Natural killer cell (primary cell): ENCODE measurements around the gene ANKFY1. TPM values are rescaled to one million over a fixed set of nuclear protein-coding genes. Genes with fewer than 3 reads are reported as not detected.

ENCODE experiments used
- ATAC-seq, 3 donors: fragments of 150-1000 bp in 2 of 3; fragments of 200-7000 bp in 1 of 3; cut with Tn5 transposase; 1 replicate in 1 of 3; 2 replicates in 2 of 3; pipeline ENCODE4 v1.10.0; 2021; ENCODE audit warnings: mild to moderate bottlenecking in 2 of 3, moderate library complexity in 2 of 3
- DNase-seq, 2 donors: peaks; one replicate each; pipeline versions ENCODE4 v3.0.0 to v3.0.0-alpha.2; 2013 to 2021; ENCODE audit warnings: mixed read lengths in 1 of 2
- H3K27ac ChIP-seq: one replicate; pipeline ENCODE4 v1.5.1; 2013; ENCODE audit warnings: mild to moderate bottlenecking, low read length
- H3K27me3 ChIP-seq: one replicate; pipeline ENCODE4 v1.6.1; 2013; ENCODE audit warnings: low read length; ENCODE audit not compliant: control insufficient read depth, insufficient read depth
- H3K36me3 ChIP-seq: one replicate; pipeline ENCODE4 v1.6.1; 2013; ENCODE audit warnings: low read length; ENCODE audit not compliant: control insufficient read depth, insufficient read depth
- H3K4me1 ChIP-seq: one replicate; pipeline ENCODE4 v1.6.1; 2013; ENCODE audit warnings: low read length; ENCODE audit not compliant: control insufficient read depth, insufficient read depth
- H3K4me3 ChIP-seq: one replicate; pipeline ENCODE4 v1.5.1; 2013; ENCODE audit warnings: low read length
- H3K9me3 ChIP-seq: one replicate; pipeline ENCODE4 v1.6.1; 2013; ENCODE audit warnings: low read length; ENCODE audit not compliant: control insufficient read depth, insufficient read depth
- H3K27ac Mint-ChIP-seq, 2 donors: one replicate each; pipeline ENCODE4 v1.8.0; 2022; ENCODE audit warnings: mild to moderate bottlenecking in 2 of 2, mixed read lengths in 2 of 2, moderate library complexity in 1 of 2
- H3K27me3 Mint-ChIP-seq, 2 donors: one replicate each; pipeline ENCODE4 v1.8.0; 2022; ENCODE audit warnings: low read depth in 2 of 2, mixed read lengths in 2 of 2
- H3K36me3 Mint-ChIP-seq: one replicate; pipeline ENCODE4 v1.8.0; 2022; ENCODE audit warnings: mixed read lengths
- H3K4me1 Mint-ChIP-seq, 2 donors: one replicate each; pipeline ENCODE4 v1.8.0; 2022; ENCODE audit warnings: mixed read lengths in 2 of 2
- H3K4me3 Mint-ChIP-seq: one replicate; pipeline ENCODE4 v1.8.0; 2022; ENCODE audit warnings: mild to moderate bottlenecking, moderate library complexity, mixed read lengths
- H3K9me3 Mint-ChIP-seq, 2 donors: one replicate each; pipeline ENCODE4 v1.8.0; 2022; ENCODE audit warnings: mixed read lengths in 2 of 2
- CTCF ChIP-seq: fragments of 200-600 bp; IDR thresholded peaks from one replicate; pipeline ENCODE4 v1.8.0; 2022; ENCODE audit warnings: antibody characterized with exemption
- WGBS: methylation state at CpG from one replicate; pipeline ENCODE4 v1.1.7; 2013; ENCODE audit warnings: missing lambda C conversion rate; ENCODE audit not compliant: insufficient coverage; 5-methylcytosine and 5-hydroxymethylcytosine counted together
- intact Hi-C: fragments of 100-400 bp; cut with micrococcal nuclease; formaldehyde crosslinking; loops from one replicate; pipeline ENCODE4 v1.14.2; 2022
- total RNA-seq, 4 donors: library from RNA; stranded (reverse); fragments of 120-200 nt in 1 of 4; gene quantifications; one replicate each; pipeline versions ENCODE4 v1.2.3 to v1.2.4, GENCODE V29; 2013 to 2022

ANKFY1 gene
- total RNA-seq, 3 donors from 2014 or later (not counting 1 experiment from before 2014, with no cell fraction given), result 58.4 to 72.4 (median 68.8) TPM

GRCh38 chr17:4248504-4249277, 15.1 kb downstream of the ANKFY1 start:
- peaks cover 4% of the 10 kb centered on the region for H3K4me1 ChIP-seq
- Mint-ChIP-seq H3K27me3 (no peaks in the 10 kb centered on the region), H3K27ac (no peak overlapping the region), H3K4me3 (no peak overlapping the region), H3K36me3 (no peaks in the 10 kb centered on the region), H3K4me1 (peaks cover 60 to 62% of the 10 kb centered on the region in 2 donors), H3K9me3 (no peaks in the 10 kb centered on the region)
- H3K27me3 ChIP-seq, result no peaks in the 10 kb centered on the region
- 96% methylated on average over 7 of the region's 7 CpGs for WGBS
- DNase-seq (no peak), ATAC-seq (no peak)
- H3K9me3 ChIP-seq, result no peaks in the 10 kb centered on the region
- intact Hi-C loops, result no loop called here
- H3K36me3 ChIP-seq, result peaks cover 8% of the 10 kb centered on the region
- H3K4me3 ChIP-seq, result no peak overlapping the region
- no peak for TF ChIP-seq CTCF
- no peak overlapping the region for H3K27ac ChIP-seq

- Mint-ChIP-seq H3K36me3 (no peaks in the 10 kb centered on the region), H3K27ac (no peak overlapping the region), H3K9me3 (no peaks in the 10 kb centered on the region), H3K4me3 (no peak overlapping the region), H3K4me1 (peaks cover 54 to 57% of the 10 kb centered on the region in 2 donors), H3K27me3 (no peaks in the 10 kb centered on the region)
- H3K27ac ChIP-seq, result no peak overlapping the region
- DNase-seq, result no peak
- H3K36me3 ChIP-seq, result peaks cover 8% of the 10 kb centered on the region
- H3K4me3 ChIP-seq, result no peak overlapping the region
- intact Hi-C loops, result no loop called here
- no peaks in the 10 kb centered on the region for H3K9me3 ChIP-seq
- H3K27me3 ChIP-seq, result no peaks in the 10 kb centered on the region
- 90% methylated on average over 11 of the region's 11 CpGs for WGBS
- ATAC-seq, result no peak
- TF ChIP-seq CTCF, result no peak
- peaks cover 4% of the 10 kb centered on the region for H3K4me1 ChIP-seq
Observed at GRCh38 chr17:4247971-4248388, 15.8 kb downstream of the ANKFY1 start.

DNA sequence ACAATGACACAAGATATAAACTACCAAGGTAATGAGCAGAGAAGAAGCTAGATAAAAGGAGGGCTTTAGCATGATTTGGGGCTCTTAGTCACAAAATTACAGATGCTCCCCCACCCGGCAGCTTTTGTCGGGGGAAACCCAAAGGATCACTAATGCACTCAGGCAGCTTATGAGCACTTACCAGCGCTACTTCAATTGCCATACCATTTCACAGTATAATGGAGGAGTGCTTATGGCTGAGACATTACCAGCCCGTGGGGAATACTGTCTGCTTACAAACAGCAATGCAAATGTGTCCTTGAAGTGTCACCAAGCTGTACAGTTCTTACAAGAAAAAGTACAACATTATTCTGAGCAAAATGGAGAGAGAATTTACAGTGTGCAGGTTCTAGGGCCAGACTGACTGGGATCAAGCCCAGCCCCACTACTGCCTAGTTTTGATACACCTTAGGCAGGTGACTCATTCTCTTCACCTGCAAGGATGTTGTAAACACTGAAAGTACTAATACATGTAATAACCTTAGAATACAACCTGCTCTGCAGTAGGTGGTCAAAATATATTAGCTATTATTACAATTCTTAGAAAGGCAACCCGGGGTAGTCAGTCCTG, 16.3 kb downstream of the ANKFY1 start:
- Histone ChIP-seq H3K4me3 (no peak overlapping the region), H3K9me3 (no peaks in the 10 kb centered on the region), H3K27ac (no peak overlapping the region), H3K27me3 (no peaks in the 10 kb centered on the region), H3K36me3 (peaks cover 11% of the 10 kb centered on the region), H3K4me1 (peaks cover 4% of the 10 kb centered on the region)
- H3K27me3 Mint-ChIP-seq, result no peaks in the 10 kb centered on the region
- intact Hi-C loops, result no loop called here
- H3K27ac Mint-ChIP-seq, result no peak overlapping the region
- no peaks in the 10 kb centered on the region for H3K36me3 Mint-ChIP-seq
- H3K4me3 Mint-ChIP-seq, result no peak overlapping the region
- DNase-seq, result no peak
- no peak for TF ChIP-seq CTCF
- 84% methylated on average over 4 of the region's 5 CpGs for WGBS
- H3K4me1 Mint-ChIP-seq, result peaks cover 54 to 57% of the 10 kb centered on the region in 2 donors
- no peaks in the 10 kb centered on the region for H3K9me3 Mint-ChIP-seq
- ATAC-seq, result no peak
